Fibroblast of peridontal ligament (primary cell): ENCODE data around the gene CHRM2.
A peak's percentile ranks its signal among the peaks of the same experiment; 100 is the strongest.
"Not testable (repeated sequence)": the region's sequence is repeated elsewhere in the genome, so short reads cannot be mapped to it uniquely, and the experiment has no call there.

Source experiments
- DNase-seq: peaks from one replicate; pipeline ENCODE4 v3.0.0-alpha.2; 2010; ENCODE audit errors: extremely low read depth

The CHRM2 gene

GRCh38 chr7:136868496-136869000 is at the start of gene CHRM2:
Gene CHRM2 (plus strand): TSS chr7:136868652. CDS start chr7:137014866, 146,214 bp downstream.
- peak; percentile 45 for DNase-seq

- not testable (repeated sequence) for DNase-seq
These were observed 37.1 kb upstream of the CHRM2 start for GRCh38 chr7:136831398-136831797.

GRCh38 chr7:136845899-136846465 is 22.5 kb upstream of the CHRM2 start:
- DNase-seq = peak; percentile 45

- DNase-seq = no peak
These were observed 20.6 kb upstream of the CHRM2 start for GRCh38 chr7:136847858-136848257.

- no peak for DNase-seq
These were observed 14.8 kb upstream of the CHRM2 start for GRCh38 chr7:136853654-136854053.

- peak; percentile 57 for DNase-seq
These were observed 10.9 kb upstream of the CHRM2 start for GRCh38 chr7:136857573-136857972.

- DNase-seq = no peak
These were observed 8.6 kb upstream of the CHRM2 start for GRCh38 chr7:136859803-136860202.

- DNase-seq = no peak
These were observed 3.2 kb upstream of the CHRM2 start for GRCh38 chr7:136865236-136865635.

GRCh38 chr7:136865777-136866176 is 2.7 kb upstream of the CHRM2 start:
- DNase-seq = no peak

GRCh38 chr7:136869001-136869961 is 829 bp downstream of the CHRM2 start:
- DNase-seq = no peak

- peak; percentile 18 for DNase-seq
These were observed 1.8 kb downstream of the CHRM2 start for GRCh38 chr7:136869991-136870865.

- no peak for DNase-seq
These were observed 2.5 kb downstream of the CHRM2 start for GRCh38 chr7:136870866-136871487.

GRCh38 chr7:136874393-136875032 is 6.1 kb downstream of the CHRM2 start:
- DNase-seq = peak; percentile 30

GRCh38 chr7:136877509-136877908 is 9.1 kb downstream of the CHRM2 start:
- no peak for DNase-seq

- no peak for DNase-seq
These were observed 9.5 kb downstream of the CHRM2 start for GRCh38 chr7:136877990-136878389.

- DNase-seq = no peak
These were observed 10.4 kb downstream of the CHRM2 start for GRCh38 chr7:136878878-136879277.

GRCh38 chr7:136883046-136883445 is 14.6 kb downstream of the CHRM2 start:
- peak; percentile 11 for DNase-seq

- no peak for DNase-seq
These were observed 16.0 kb downstream of the CHRM2 start for GRCh38 chr7:136884492-136884891.

- DNase-seq = no peak
These were observed 18.9 kb downstream of the CHRM2 start for GRCh38 chr7:136887317-136887716.

GRCh38 chr7:136890399-136890798 is 21.9 kb downstream of the CHRM2 start:
- no peak for DNase-seq

- DNase-seq = no peak
These were observed 23.4 kb downstream of the CHRM2 start for GRCh38 chr7:136891850-136892249.
